SU-DHL-6 (cell line): ENCODE measurements around the gene RELL1.

Source experiments
- H2AFZ ChIP-seq: fragments of 200-600 bp; sonication (generic); 2 replicates; pipeline ENCODE4 v1.6.1; 2014; ENCODE audit warnings: low read depth, mild to moderate bottlenecking, moderate library complexity, mixed read lengths, antibody characterized with exemption, low read length; ENCODE audit not compliant: severe bottlenecking
- H3F3A ChIP-seq: fragments of 200-600 bp; shearing (Covaris generic); 2 replicates; pipeline ENCODE4 v1.6.0; 2016; ENCODE audit warnings: antibody characterized with exemption, mild to moderate bottlenecking; ENCODE audit not compliant: insufficient read depth
- H3K27ac ChIP-seq: fragments of 200-600 bp; sonication (generic); 2 replicates; pipeline ENCODE4 v1.5.1; 2016; ENCODE audit warnings: low read depth, mild to moderate bottlenecking, low read length, moderate library complexity, mixed read lengths
- H3K27me3 ChIP-seq: fragments of 200-600 bp; sonication (generic), shearing (Covaris generic); 2 replicates; pipeline ENCODE4 v1.6.0; 2014; ENCODE audit warnings: mild to moderate bottlenecking, low read length
- H3K36me3 ChIP-seq: fragments of 200-600 bp; sonication (generic); 2 replicates; pipeline ENCODE4 v1.6.1; 2014; ENCODE audit warnings: mild to moderate bottlenecking, low read length, mixed read lengths
- H3K4me2 ChIP-seq: fragments of 300-600, 200-600 bp; shearing (Covaris generic), sonication (generic); 2 replicates; pipeline ENCODE4 v1.6.0; 2014; ENCODE audit warnings: low read length, low read depth, mild to moderate bottlenecking; ENCODE audit not compliant: poor library complexity, severe bottlenecking
- H3K4me3 ChIP-seq: fragments of 200-600 bp; sonication (generic); 2 replicates; pipeline ENCODE4 v1.5.1; 2014; ENCODE audit warnings: antibody characterized with exemption, low read length, mild to moderate bottlenecking, mixed read lengths; ENCODE audit not compliant: insufficient read depth, poor library complexity, severe bottlenecking
- H3K79me2 ChIP-seq: fragments of 200-600 bp; sonication (generic); 2 replicates; pipeline ENCODE4 v1.6.1; 2014; ENCODE audit warnings: mild to moderate bottlenecking, low read length, moderate library complexity; ENCODE audit not compliant: insufficient read depth
- H3K9ac ChIP-seq: fragments of 200-600 bp; sonication (generic); 2 replicates; pipeline ENCODE4 v1.7.0; 2014; ENCODE audit warnings: mild to moderate bottlenecking, low read length
- H3K9me2 ChIP-seq: fragments of 200-600 bp; sonication (generic); replicated peaks from 2 replicates; pipeline ENCODE4 v1.6.1; 2014; ENCODE audit warnings: low read length; ENCODE audit not compliant: insufficient read depth
- H3K9me3 ChIP-seq: fragments of 200-600 bp; sonication (generic); 2 replicates; pipeline ENCODE4 v1.6.1; 2014; ENCODE audit warnings: low read length, mixed read lengths; ENCODE audit not compliant: insufficient read depth
- H4K20me1 ChIP-seq: fragments of 200-600 bp; sonication (generic); 2 replicates; pipeline ENCODE4 v1.6.1; 2014; ENCODE audit warnings: low read depth, mild to moderate bottlenecking, antibody characterized with exemption, low read length, moderate library complexity, mixed read lengths
- EZH2phosphoT487 ChIP-seq: fragments of 200-600 bp; sonication (generic), shearing (Covaris generic); conservative IDR thresholded peaks from 2 replicates; pipeline ENCODE4 v1.6.1; 2018; ENCODE audit warnings: mild to moderate bottlenecking, antibody characterized with exemption, low read length, moderate library complexity, mixed read lengths
- TF ChIP-seq, protein P1 (sequence below): fragments of 200-600 bp; sonication (generic); IDR thresholded peaks from one replicate; pipeline ENCODE4 v1.5.1; 2017; ENCODE audit warnings: antibody characterized with exemption, mild to moderate bottlenecking, low read length, moderate library complexity; ENCODE audit not compliant: insufficient read depth, poor library complexity, severe bottlenecking

Gene RELL1

GRCh38 chr4:37685823-37686372, 278 bp downstream of the RELL1 start:
- Histone ChIP-seq H3F3A (peaks cover 17% of the 10 kb centered on the region), H3K9ac (peak overlapping the region; percentile 81), H4K20me1 (no peaks in the 10 kb centered on the region), H3K79me2 (peaks cover 20% of the 10 kb centered on the region), H3K4me2 (peak overlapping the region; percentile 76), H3K27me3 (no peaks in the 10 kb centered on the region), H3K27ac (peak overlapping the region; percentile 46), H3K9me2 (no peaks in the 10 kb centered on the region), H2AFZ (peak overlapping the region; percentile 79), H3K9me3 (no peaks in the 10 kb centered on the region), H3K36me3 (no peaks in the 10 kb centered on the region), H3K4me3 (peak overlapping the region; percentile 92)
- TF ChIP-seq EZH2phosphoT487 = no peak
- TF ChIP-seq, protein P1, sequence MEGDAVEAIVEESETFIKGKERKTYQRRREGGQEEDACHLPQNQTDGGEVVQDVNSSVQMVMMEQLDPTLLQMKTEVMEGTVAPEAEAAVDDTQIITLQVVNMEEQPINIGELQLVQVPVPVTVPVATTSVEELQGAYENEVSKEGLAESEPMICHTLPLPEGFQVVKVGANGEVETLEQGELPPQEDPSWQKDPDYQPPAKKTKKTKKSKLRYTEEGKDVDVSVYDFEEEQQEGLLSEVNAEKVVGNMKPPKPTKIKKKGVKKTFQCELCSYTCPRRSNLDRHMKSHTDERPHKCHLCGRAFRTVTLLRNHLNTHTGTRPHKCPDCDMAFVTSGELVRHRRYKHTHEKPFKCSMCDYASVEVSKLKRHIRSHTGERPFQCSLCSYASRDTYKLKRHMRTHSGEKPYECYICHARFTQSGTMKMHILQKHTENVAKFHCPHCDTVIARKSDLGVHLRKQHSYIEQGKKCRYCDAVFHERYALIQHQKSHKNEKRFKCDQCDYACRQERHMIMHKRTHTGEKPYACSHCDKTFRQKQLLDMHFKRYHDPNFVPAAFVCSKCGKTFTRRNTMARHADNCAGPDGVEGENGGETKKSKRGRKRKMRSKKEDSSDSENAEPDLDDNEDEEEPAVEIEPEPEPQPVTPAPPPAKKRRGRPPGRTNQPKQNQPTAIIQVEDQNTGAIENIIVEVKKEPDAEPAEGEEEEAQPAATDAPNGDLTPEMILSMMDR = no peak

DNA sequence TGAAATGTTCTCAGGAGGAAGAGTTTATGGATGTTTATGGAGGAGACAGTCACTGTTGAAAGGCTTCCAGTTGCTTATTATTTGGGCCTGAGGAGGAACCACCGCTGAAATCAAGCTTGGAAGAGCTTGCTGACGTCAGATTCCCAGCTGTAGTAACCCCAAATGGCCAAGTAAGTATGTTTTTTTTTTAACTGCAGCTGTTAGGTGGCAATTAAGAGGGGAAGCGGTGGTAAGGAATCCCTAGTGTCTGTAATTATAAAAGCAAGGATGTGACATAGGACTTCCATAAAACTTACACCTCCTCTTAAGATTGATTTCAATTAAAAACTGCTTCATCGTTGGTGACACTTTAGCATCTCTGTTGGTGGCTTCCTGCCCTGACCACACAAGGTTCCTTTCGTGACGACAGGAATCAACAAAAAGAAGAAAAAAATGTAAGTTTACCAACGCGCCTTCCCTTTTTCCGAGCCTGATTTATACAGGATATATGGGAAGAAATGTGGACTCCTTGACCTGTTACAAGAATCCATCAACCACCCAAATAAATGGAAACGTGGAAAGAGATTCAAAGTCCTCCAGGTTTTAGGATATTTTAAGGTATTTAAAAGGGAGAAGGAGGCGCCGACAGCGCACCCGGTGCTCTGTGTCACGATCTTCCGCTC, 884 bp downstream of the RELL1 start:
- Histone ChIP-seq H3K27ac (peak overlapping the region; percentile 46), H3K27me3 (no peaks in the 10 kb centered on the region), H2AFZ (peak overlapping the region; percentile 79), H3K79me2 (peaks cover 20% of the 10 kb centered on the region), H3F3A (peaks cover 17% of the 10 kb centered on the region), H3K36me3 (no peaks in the 10 kb centered on the region), H3K4me3 (peak overlapping the region; percentile 92), H3K9me3 (no peaks in the 10 kb centered on the region), H4K20me1 (no peaks in the 10 kb centered on the region), H3K9me2 (no peaks in the 10 kb centered on the region), H3K4me2 (peak overlapping the region; percentile 76), H3K9ac (peak overlapping the region; percentile 81)
- no peak for TF ChIP-seq EZH2phosphoT487
- TF ChIP-seq, protein P1 = no peak

- Histone ChIP-seq H3K36me3 (no peaks in the 10 kb centered on the region), H3K9me2 (no peaks in the 10 kb centered on the region), H3K9ac (no peak overlapping the region), H3K4me3 (no peak overlapping the region), H2AFZ (no peak overlapping the region), H3K9me3 (no peaks in the 10 kb centered on the region), H4K20me1 (no peaks in the 10 kb centered on the region), H3K79me2 (peaks cover 22% of the 10 kb centered on the region), H3K27ac (peak overlapping the region; percentile 46), H3F3A (peaks cover 17% of the 10 kb centered on the region), H3K27me3 (no peaks in the 10 kb centered on the region), H3K4me2 (peak overlapping the region; percentile 76)
- TF ChIP-seq, protein P1 = no peak
- TF ChIP-seq EZH2phosphoT487 = no peak
These were observed 2.0 kb downstream of the RELL1 start for GRCh38 chr4:37684154-37684553.
